AG09309 (cell line): ENCODE data around the gene CDCP2.
A peak's percentile ranks its signal among the peaks of the same experiment; 100 is the strongest.

Source experiments
- DNase-seq: peaks from one replicate; pipeline ENCODE4 v3.0.0-alpha.2; 2010; ENCODE audit warnings: low read depth
- H3K4me3 ChIP-seq: 2 replicates; pipeline ENCODE4 v1.5.1; 2011; ENCODE audit warnings: mild to moderate bottlenecking, low read depth, low read length, moderate library complexity; ENCODE audit not compliant: control insufficient read depth
- TF ChIP-seq, protein P1 (sequence below): IDR thresholded peaks from 2 replicates; pipeline ENCODE4 v1.5.1; 2011; ENCODE audit warnings: mild to moderate bottlenecking, low read depth, low read length, inconsistent platforms; ENCODE audit not compliant: insufficient read depth, control insufficient read depth; ENCODE audit errors: missing control alignments

CDCP2 gene

DNA sequence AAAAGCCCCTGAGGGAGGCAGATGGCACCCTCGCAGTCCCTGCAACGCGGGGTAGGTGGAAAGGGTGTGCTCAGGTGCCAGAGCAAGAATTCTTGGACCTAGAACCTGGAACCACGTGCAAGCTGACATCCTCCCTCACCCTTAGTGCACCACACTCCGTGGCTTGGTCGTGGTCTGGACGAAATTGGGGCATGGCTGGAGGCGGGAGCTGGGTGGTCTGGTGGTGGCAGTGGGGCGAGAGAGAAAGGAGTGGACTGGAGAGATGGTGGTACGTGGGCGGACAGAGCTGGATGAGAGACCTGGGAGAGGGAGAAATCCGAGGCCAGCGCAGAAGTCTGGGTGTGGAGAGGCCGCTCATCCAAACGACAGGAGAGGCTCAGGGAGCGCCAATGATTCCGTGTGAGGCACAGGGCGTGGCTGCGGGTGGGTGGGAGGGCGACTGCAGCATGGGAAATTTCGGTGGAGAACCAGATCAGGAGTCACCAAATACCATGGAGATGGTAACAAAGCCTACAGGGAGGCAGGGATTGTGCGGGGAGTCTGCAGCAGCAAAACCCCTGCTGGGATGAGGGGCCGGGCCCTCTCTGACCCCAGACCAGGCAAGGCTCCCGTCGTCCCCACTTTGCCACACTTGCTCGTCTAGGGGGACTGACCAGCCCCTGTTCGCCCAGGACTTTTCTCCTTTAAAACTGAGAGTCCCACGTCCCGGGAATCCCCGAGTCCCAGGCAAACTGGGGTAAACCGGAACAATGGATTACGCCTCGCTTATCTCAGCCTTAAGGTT is 31.9 kb downstream of the CDCP2 start:
- DNase-seq: no peak
- H3K4me3 ChIP-seq: peak overlapping the region; percentile 11

DNA sequence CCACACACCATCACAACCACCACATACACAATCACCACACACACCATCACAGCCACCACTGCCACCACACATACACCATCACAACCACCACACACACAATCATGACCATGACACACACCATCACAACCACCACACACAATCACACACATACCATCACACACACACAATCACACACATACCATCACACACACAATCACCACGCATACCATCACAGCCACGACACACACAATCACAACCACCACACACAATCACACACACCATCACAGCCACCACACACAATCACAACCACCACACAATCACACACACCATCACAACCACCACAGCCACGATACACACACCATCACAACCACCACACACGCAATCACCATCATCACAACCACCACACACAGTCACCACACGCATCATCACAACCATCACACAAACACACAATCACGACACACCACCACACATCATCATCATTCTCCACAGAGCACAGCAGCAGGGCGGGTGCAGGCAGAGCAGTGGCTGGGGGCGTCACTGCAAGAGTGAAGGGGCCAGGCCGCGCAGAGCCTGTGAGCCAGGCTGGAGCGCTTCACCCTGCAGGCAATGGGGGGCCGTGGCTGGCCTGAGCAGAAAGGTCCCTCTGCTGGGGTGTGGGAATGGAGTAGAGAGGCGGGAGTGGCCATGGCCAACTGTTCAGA is 32.6 kb downstream of the CDCP2 start:
- DNase-seq: no peak
- TF ChIP-seq, protein P1, sequence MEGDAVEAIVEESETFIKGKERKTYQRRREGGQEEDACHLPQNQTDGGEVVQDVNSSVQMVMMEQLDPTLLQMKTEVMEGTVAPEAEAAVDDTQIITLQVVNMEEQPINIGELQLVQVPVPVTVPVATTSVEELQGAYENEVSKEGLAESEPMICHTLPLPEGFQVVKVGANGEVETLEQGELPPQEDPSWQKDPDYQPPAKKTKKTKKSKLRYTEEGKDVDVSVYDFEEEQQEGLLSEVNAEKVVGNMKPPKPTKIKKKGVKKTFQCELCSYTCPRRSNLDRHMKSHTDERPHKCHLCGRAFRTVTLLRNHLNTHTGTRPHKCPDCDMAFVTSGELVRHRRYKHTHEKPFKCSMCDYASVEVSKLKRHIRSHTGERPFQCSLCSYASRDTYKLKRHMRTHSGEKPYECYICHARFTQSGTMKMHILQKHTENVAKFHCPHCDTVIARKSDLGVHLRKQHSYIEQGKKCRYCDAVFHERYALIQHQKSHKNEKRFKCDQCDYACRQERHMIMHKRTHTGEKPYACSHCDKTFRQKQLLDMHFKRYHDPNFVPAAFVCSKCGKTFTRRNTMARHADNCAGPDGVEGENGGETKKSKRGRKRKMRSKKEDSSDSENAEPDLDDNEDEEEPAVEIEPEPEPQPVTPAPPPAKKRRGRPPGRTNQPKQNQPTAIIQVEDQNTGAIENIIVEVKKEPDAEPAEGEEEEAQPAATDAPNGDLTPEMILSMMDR: no peak
- H3K4me3 ChIP-seq: no peak overlapping the region

More for the DNA sequence above, 31.9 kb downstream of the CDCP2 start:
- TF ChIP-seq, protein P1: no peak

GRCh38 chr1:54118704-54119103 is 34.1 kb downstream of the CDCP2 start:
- H3K4me3 ChIP-seq: no peak overlapping the region
- no peak for DNase-seq
- TF ChIP-seq, protein P1: no peak

DNA sequence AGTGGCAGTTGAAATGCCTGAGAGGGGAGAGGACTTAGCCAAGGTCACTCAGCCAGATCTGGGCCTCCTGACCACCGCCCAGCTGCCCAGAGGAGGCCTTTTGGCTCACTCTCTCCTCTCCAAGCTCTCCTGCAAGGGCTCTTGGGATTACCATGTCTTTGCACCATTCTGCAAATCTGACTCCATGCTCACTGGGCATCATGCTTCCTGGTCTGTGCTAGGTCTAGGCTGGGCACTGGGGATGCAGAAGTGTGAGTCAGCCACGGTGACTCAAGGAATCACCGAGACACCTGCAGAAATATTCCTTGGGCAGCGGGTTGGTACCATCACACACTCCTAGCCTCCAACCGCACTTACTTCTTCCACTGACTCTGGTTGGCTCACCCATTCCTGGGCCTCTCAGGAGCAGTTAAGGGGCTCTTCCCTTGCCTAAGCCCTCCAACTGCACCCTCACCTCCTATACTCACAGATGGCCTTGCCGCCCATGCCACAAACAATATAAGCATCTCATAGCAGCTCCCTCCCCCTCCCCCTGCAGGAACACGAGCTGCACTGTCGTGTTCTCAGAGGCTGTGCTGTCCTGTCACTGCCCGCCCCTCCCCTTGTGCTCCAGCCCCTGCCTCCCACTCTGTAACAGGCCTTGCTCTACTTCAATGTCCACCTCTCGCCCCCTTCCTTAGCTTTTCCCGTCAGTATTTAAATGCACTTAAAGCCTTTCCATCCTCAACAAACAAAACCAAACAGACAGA is 34.8 kb downstream of the CDCP2 start:
- TF ChIP-seq, protein P1: no peak
- DNase-seq: no peak

DNA sequence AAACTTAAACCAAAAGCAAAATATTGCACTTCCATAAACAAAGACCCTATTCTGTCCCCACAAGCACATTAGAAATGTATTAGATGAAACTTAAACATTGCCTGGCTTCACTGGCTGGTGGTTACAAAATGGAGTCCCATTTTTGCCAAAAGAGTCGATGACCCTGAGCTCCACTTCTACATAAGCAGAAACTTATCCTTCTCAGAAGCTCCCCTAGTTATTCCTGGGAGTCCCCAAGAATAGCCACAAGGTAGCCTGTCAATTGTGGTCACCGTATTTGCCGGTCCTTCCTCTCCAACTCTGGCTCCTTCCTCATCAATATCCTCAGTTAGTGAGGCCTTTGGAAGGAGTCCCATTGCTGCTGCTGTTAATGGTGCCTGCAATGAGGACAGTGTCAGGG is 37.3 kb downstream of the CDCP2 start:
- H3K4me3 ChIP-seq: no peak overlapping the region
- no peak for DNase-seq
- TF ChIP-seq, protein P1: no peak

More for the DNA sequence above, 34.8 kb downstream of the CDCP2 start:
- no peak overlapping the region for H3K4me3 ChIP-seq

- DNase-seq: no peak
- TF ChIP-seq, protein P1: no peak
- H3K4me3 ChIP-seq: no peak overlapping the region
These were observed 37.8 kb downstream of the CDCP2 start for GRCh38 chr1:54114955-54115354.
